Peyer's patch (tissue), 4 donors: ENCODE results near the gene ZMAT2. TPM values are rescaled to one million over a fixed set of nuclear protein-coding genes. Genes with fewer than 3 reads are reported as not detected.

Source experiments
- DNase-seq, 3 donors: peaks; one replicate each; pipeline ENCODE4 v3.0.0-alpha.2; 2017 to 2019
- H3K27ac ChIP-seq, 4 donors: fragments of 200-600 bp; sonication (generic); one replicate each; pipeline ENCODE4 v1.5.1; 2016 to 2019
- H3K27me3 ChIP-seq, 2 donors: fragments of 200-600 bp; sonication (generic); one replicate each; pipeline ENCODE4 v1.5.1; 2019
- H3K36me3 ChIP-seq, 3 donors: fragments of 200-600 bp; sonication (generic); one replicate each; pipeline ENCODE4 v1.5.1; 2016 to 2019
- H3K4me1 ChIP-seq, 4 donors: fragments of 200-600 bp; sonication (generic); one replicate each; pipeline ENCODE4 v1.5.1; 2016 to 2019
- H3K4me3 ChIP-seq, 4 donors: fragments of 200-600 bp; sonication (generic); 1 replicate in 3 of 4; 2 replicates in 1 of 4; pipeline ENCODE4 v1.5.1; 2016 to 2019; ENCODE audit warnings: mild to moderate bottlenecking in 1 of 4
- H3K9me3 ChIP-seq, 4 donors: fragments of 200-600 bp; sonication (generic); one replicate each; pipeline ENCODE4 v1.5.1; 2016 to 2019; ENCODE audit warnings: mild to moderate bottlenecking in 1 of 4
- CTCF ChIP-seq, 6 experiments: fragments of 450-650 bp in 4 of 6; fragments of 200-600 bp in 2 of 6; sonication (generic) in 1 of 6; IDR thresholded peaks; one replicate each; pipeline ENCODE4 v1.5.1; 2017 to 2019; ENCODE audit warnings: antibody characterized with exemption in 6 of 6, mild to moderate bottlenecking in 3 of 6, moderate library complexity in 1 of 6
- POLR2A ChIP-seq, 2 donors: fragments of 450-650 bp; IDR thresholded peaks; one replicate each; pipeline ENCODE4 v1.5.1; 2017; ENCODE audit warnings: antibody characterized with exemption in 2 of 2, mild to moderate bottlenecking in 2 of 2, moderate library complexity in 2 of 2
- small RNA-seq, 2 donors: library from RNA; depleted of rRNA; stranded (forward); fragments of <200 nt; gene quantifications; one replicate each; pipeline ENCODE3, GENCODE V24; 2016
- total RNA-seq, 4 donors: library from RNA; depleted of rRNA; stranded (reverse); fragments of >200 nt; gene quantifications; one replicate each; pipeline ENCODE4 v1.1.0, GENCODE V29; 2016

ZMAT2 gene
- total RNA-seq, 4 donors from 2014 or later = 17.3 to 21.7 (median 21.1) TPM

- Histone ChIP-seq H3K9me3 (no peaks in the 10 kb centered on the region), H3K4me1 (no peaks in the 10 kb centered on the region), H3K36me3 (no peaks in the 10 kb centered on the region), H3K4me3 (no peak overlapping the region), H3K27me3 (no peaks in the 10 kb centered on the region), H3K27ac (no peak overlapping the region)
- DNase-seq = no peak
- TF ChIP-seq CTCF (IDR thresholded peaks at IDR 0.05) (no peak), POLR2A (IDR thresholded peaks at IDR 0.05) (no peak)
Measured at GRCh38 chr5:140741967-140742366, 41.7 kb downstream of the ZMAT2 start.

- Histone ChIP-seq H3K9me3 (peaks cover 0 to 28% (median 9%) of the 10 kb centered on the region in 4 donors), H3K4me3 (no peak overlapping the region), H3K27me3 (no peaks in the 10 kb centered on the region), H3K4me1 (no peaks in the 10 kb centered on the region), H3K36me3 (no peaks in the 10 kb centered on the region), H3K27ac (no peak overlapping the region)
- TF ChIP-seq POLR2A (IDR thresholded peaks at IDR 0.05) (no peak), CTCF (IDR thresholded peaks at IDR 0.05) (no peak)
- no peak for DNase-seq
Measured at GRCh38 chr5:140753561-140753960, 53.3 kb downstream of the ZMAT2 start.

Small RNAs within 50 kb of the gene (small RNA-seq; reads per million reads assigned to genes)
- gene VTRNA1-1 = 67.7 to 83.6 reads per million in 2 donors
- gene VTRNA1-2 = 8.5 to 44.1 reads per million in 2 donors
- gene VTRNA1-3 = 0 to 0.23 reads per million in 2 donors

Other genes with a start within 250 kb of the ZMAT2 start
- 10 to 100 TPM in 3 of 4 donors, not detected in 1; 32.4 to 46.1 (median 32.9) TPM for gene EIF4EBP3, start 152.8 kb upstream of the ZMAT2 start, total RNA-seq
- gene SRA1, start 143.0 kb upstream of the ZMAT2 start, total RNA-seq = 10 to 100 TPM; 19.8 to 38.6 (median 27.5) TPM
- 10 to 100 TPM; 21.7 to 78.5 (median 62.4) TPM for gene APBB3, start 135.8 kb upstream of the ZMAT2 start, total RNA-seq
- 10 to 100 TPM; 41.9 to 51.3 (median 49.9) TPM for gene SLC35A4, start 135.6 kb upstream of the ZMAT2 start, total RNA-seq
- gene CD14, start 67.3 kb upstream of the ZMAT2 start, total RNA-seq = 10 to 100 TPM in 2 of 4 donors, 1 to 10 TPM in 2; 3.3 to 16.0 (median 7.4) TPM
- gene TMCO6, start 61.0 kb upstream of the ZMAT2 start, total RNA-seq = 10 to 100 TPM; 21.9 to 90.9 (median 42.2) TPM
- gene NDUFA2, start 52.8 kb upstream of the ZMAT2 start, total RNA-seq = 10 to 100 TPM; 51.2 to 90.2 (median 69.6) TPM
- 100 to 1,000 TPM in 1 of 4 donors, 10 to 100 TPM in 3; 40.5 to 167 (median 82.8) TPM for gene IK, start 52.6 kb upstream of the ZMAT2 start, total RNA-seq
- gene WDR55, start 35.5 kb upstream of the ZMAT2 start, total RNA-seq = 10 to 100 TPM; 31.3 to 66.8 (median 39.7) TPM
- gene DND1, start 26.9 kb upstream of the ZMAT2 start, total RNA-seq = 1 to 10 TPM in 3 of 4 donors, not detected in 1; 3.7 to 5.0 (median 3.8) TPM
- gene HARS1, start 9.1 kb upstream of the ZMAT2 start, total RNA-seq = 10 to 100 TPM; 24.3 to 55.3 (median 46.1) TPM
- 10 to 100 TPM; 21.5 to 49.6 (median 42.4) TPM for gene HARS2, start 9.0 kb upstream of the ZMAT2 start, total RNA-seq
- not detected for gene PCDHA1, start 85.7 kb downstream of the ZMAT2 start, total RNA-seq
- not detected for gene PCDHA2, start 94.4 kb downstream of the ZMAT2 start, total RNA-seq
- gene PCDHA3, start 100.6 kb downstream of the ZMAT2 start, total RNA-seq = under 1 TPM in 1 of 4 donors, not detected in 3; 0.27 TPM
- gene PCDHA4, start 106.6 kb downstream of the ZMAT2 start, total RNA-seq = 1 to 10 TPM in 1 of 4 donors, under 1 TPM in 1, not detected in 2; 0.54 to 2.6 TPM
- under 1 TPM in 3 of 4 donors, not detected in 1; 0.27 to 0.88 (median 0.38) TPM for gene PCDHA5, start 121.2 kb downstream of the ZMAT2 start, total RNA-seq
- under 1 TPM in 3 of 4 donors, not detected in 1; 0.35 to 0.57 (median 0.54) TPM for gene PCDHA6, start 127.5 kb downstream of the ZMAT2 start, total RNA-seq
- 1 to 10 TPM in 2 of 4 donors, under 1 TPM in 1, not detected in 1; 0.27 to 1.7 (median 1.2) TPM for gene PCDHA7, start 133.8 kb downstream of the ZMAT2 start, total RNA-seq
- gene PCDHA8, start 140.7 kb downstream of the ZMAT2 start, total RNA-seq = 1 to 10 TPM in 1 of 4 donors, not detected in 3; 5.0 TPM
- under 1 TPM in 1 of 4 donors, not detected in 3; 0.83 TPM for gene PCDHA9, start 147.9 kb downstream of the ZMAT2 start, total RNA-seq
- 1 to 10 TPM in 1 of 4 donors, under 1 TPM in 3; 0.38 to 5.8 (median 0.46) TPM for gene PCDHA10, start 155.4 kb downstream of the ZMAT2 start, total RNA-seq
- gene PCDHA11, start 168.5 kb downstream of the ZMAT2 start, total RNA-seq = 1 to 10 TPM in 1 of 4 donors, under 1 TPM in 3; 0.27 to 5.8 (median 0.40) TPM
- 1 to 10 TPM in 1 of 4 donors, under 1 TPM in 2, not detected in 1; 0.27 to 1.1 (median 0.83) TPM for gene PCDHA12, start 174.9 kb downstream of the ZMAT2 start, total RNA-seq
- 1 to 10 TPM in 1 of 4 donors, under 1 TPM in 1, not detected in 2; 0.27 to 3.3 TPM for gene PCDHA13, start 181.7 kb downstream of the ZMAT2 start, total RNA-seq
- 1 to 10 TPM in 1 of 4 donors, under 1 TPM in 1, not detected in 2; 0.54 to 2.5 TPM for gene PCDHAC1, start 225.9 kb downstream of the ZMAT2 start, total RNA-seq